HFFc6 (cell line): ENCODE results near the gene NAT10. TPM values are rescaled to one million over a fixed set of nuclear protein-coding genes. Genes with fewer than 3 reads are reported as not detected.

ENCODE experiments used
- DNase-seq: peaks from one replicate; pipeline ENCODE4 v3.0.0-alpha.2; 2018
- H3K27ac Mint-ChIP-seq: 2 replicates; pipeline ENCODE4 v1.8.0; 2020; ENCODE audit warnings: mild to moderate bottlenecking, mixed read lengths
- H3K27me3 Mint-ChIP-seq: 2 replicates; pipeline ENCODE4 v1.8.0; 2021; ENCODE audit warnings: mild to moderate bottlenecking, moderate library complexity, mixed read lengths; ENCODE audit not compliant: insufficient read depth
- H3K36me3 Mint-ChIP-seq: 2 replicates; pipeline ENCODE4 v1.8.0; 2021; ENCODE audit warnings: low read depth, mixed read lengths
- H3K4me1 Mint-ChIP-seq: 2 replicates; pipeline ENCODE4 v1.8.0; 2020; ENCODE audit warnings: low read depth, mixed read lengths
- H3K4me3 Mint-ChIP-seq: 2 replicates; pipeline ENCODE4 v1.8.0; 2020; ENCODE audit warnings: mild to moderate bottlenecking, moderate library complexity, mixed read lengths
- H3K9me3 Mint-ChIP-seq: 2 replicates; pipeline ENCODE4 v1.8.0; 2020; ENCODE audit warnings: mild to moderate bottlenecking, mixed read lengths
- total RNA-seq, 6 experiments: library from RNA; stranded (reverse); fragmentation: NEBNext Ultra II Directional; extraction: Animal tissue kit (Norgen Biotek cat#: 25700); gene quantifications; 2 replicates in 1 of 6; 3 replicates in 5 of 6; pipeline ENCODE4 v1.2.3, GENCODE V29; 2021
- TF ChIP-seq, protein P1 (sequence below): fragments of 200-600 bp; sonication (generic); IDR thresholded peaks from 2 replicates; pipeline ENCODE4 v1.5.0; 2021; ENCODE audit warnings: antibody characterized with exemption, mild to moderate bottlenecking

NAT10 gene
- total RNA-seq, 6 experiments from 2014 or later, result 46.9 to 61.2 (median 54.9) TPM

DNA sequence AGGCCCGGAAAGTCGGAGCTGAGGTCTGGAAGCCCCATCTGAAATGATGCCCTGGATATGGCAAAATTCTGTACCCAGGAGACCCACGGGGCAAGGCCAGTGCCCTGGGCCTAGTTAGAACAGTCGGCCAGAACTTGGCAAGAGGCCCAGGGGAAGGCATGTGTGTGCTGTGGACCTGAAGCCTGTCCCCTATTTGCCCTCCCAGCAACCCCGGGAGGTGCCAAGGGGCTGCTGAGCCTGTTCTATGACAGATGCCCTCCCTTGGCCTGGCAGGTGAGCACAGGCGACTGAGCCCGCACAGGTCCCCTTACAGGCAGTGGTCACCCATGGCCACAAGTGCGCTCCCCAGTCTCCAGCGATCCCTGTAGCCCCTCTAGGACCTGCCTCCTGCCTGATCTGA, 51.7 kb downstream of the NAT10 start:
- H3K27me3 Mint-ChIP-seq, result peaks cover 4% of the 10 kb centered on the region
- no peak overlapping the region for H3K27ac Mint-ChIP-seq
- no peak overlapping the region for H3K4me3 Mint-ChIP-seq
- no peak for DNase-seq
- TF ChIP-seq, protein P1, sequence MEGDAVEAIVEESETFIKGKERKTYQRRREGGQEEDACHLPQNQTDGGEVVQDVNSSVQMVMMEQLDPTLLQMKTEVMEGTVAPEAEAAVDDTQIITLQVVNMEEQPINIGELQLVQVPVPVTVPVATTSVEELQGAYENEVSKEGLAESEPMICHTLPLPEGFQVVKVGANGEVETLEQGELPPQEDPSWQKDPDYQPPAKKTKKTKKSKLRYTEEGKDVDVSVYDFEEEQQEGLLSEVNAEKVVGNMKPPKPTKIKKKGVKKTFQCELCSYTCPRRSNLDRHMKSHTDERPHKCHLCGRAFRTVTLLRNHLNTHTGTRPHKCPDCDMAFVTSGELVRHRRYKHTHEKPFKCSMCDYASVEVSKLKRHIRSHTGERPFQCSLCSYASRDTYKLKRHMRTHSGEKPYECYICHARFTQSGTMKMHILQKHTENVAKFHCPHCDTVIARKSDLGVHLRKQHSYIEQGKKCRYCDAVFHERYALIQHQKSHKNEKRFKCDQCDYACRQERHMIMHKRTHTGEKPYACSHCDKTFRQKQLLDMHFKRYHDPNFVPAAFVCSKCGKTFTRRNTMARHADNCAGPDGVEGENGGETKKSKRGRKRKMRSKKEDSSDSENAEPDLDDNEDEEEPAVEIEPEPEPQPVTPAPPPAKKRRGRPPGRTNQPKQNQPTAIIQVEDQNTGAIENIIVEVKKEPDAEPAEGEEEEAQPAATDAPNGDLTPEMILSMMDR, result no peak
- H3K4me1 Mint-ChIP-seq, result no peaks in the 10 kb centered on the region; the same call in 1 of the 2 replicates
- H3K9me3 Mint-ChIP-seq, result no peaks in the 10 kb centered on the region
- H3K36me3 Mint-ChIP-seq, result no peaks in the 10 kb centered on the region; the same call in 1 of the 2 replicates

DNA sequence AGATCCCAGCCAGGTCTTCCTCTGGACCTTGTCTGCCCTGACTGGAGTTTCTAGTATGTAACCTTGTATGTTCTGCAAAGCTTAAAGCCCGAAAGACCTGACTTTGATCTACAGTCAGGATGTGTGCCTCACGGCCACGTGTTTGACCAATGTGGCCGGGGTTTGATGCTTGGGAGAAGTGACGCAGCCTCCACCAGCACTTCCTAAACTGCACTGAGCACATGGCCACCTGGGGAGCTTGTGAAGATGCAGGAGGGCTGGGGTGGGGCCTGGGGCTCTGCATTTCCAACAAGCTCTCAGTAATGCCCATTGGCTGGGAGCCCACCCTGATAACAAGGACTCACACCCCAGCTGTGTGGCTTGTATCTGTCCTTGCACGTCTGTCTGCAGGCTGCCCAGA, 53.2 kb downstream of the NAT10 start:
- Mint-ChIP-seq H3K27me3 (peaks cover 4% of the 10 kb centered on the region), H3K9me3 (no peaks in the 10 kb centered on the region), H3K36me3 (no peaks in the 10 kb centered on the region; the same call in 1 of the 2 replicates), H3K4me3 (no peak overlapping the region), H3K4me1 (no peaks in the 10 kb centered on the region; the same call in 1 of the 2 replicates), H3K27ac (no peak overlapping the region)
- no peak for DNase-seq
- TF ChIP-seq, protein P1, result no peak

DNA sequence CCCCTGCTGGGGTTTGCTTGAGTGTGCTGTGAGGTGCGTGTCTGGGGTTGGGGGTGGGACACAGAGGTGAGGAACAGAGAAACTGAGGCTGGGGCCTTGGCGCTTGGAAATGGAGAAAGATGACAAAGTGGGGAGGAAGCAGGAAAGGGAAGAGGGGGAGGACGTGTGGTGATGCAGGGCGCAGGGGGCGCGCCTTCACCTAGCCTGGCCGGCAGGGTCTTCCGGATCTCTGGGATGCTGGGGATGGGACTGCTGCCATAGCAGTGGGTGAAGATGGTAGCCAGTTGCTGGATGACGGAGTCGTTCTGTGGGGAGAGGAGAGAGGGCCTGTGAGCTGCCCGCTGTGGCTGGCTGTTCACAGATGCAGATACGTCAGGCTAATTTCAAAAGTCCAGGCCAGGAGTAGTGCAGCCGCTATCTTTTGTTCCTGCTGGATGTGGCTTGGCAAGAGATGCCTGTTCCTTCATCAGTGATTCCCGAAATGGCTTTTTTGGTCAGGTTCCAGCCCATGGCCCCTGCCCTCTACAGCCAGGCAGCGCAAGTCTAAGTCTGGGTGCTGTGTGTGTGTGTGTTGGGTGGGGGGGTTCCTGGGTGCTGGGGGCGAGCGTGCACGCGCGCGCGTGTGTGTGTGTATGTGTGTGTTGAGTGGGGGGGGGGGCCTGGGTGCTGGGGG, 54.8 kb downstream of the NAT10 start:
- no peak for DNase-seq
- no peaks in the 10 kb centered on the region for H3K9me3 Mint-ChIP-seq
- H3K4me1 Mint-ChIP-seq, result no peaks in the 10 kb centered on the region; the same call in 1 of the 2 replicates
- TF ChIP-seq, protein P1, result no peak
- H3K27me3 Mint-ChIP-seq, result peaks cover 4% of the 10 kb centered on the region
- H3K27ac Mint-ChIP-seq, result no peak overlapping the region
- no peaks in the 10 kb centered on the region; the same call in 1 of the 2 replicates for H3K36me3 Mint-ChIP-seq
- no peak overlapping the region for H3K4me3 Mint-ChIP-seq

DNA sequence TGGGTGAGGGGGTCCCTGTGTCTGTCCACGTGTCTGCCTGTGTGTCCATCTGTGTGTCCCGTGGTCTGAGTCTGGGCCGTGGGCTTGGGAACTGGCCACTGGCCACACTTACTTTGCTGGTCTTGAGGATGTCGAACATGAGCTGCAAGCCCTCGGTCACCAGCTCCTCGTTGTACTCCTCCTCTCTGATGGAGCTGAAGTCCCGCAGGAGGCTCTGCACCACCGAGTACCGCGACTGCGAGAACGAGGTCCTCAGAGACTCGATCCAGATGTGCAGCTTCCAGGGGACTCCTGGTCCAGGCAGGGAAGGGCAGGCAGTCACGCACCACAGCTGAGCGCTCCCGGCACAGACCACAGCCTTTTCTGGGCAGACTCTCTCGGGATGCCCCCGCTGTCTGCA, 55.4 kb downstream of the NAT10 start:
- H3K4me1 Mint-ChIP-seq, result no peaks in the 10 kb centered on the region; the same call in 1 of the 2 replicates
- TF ChIP-seq, protein P1, result no peak
- H3K36me3 Mint-ChIP-seq, result no peaks in the 10 kb centered on the region; the same call in 1 of the 2 replicates
- no peak overlapping the region for H3K27ac Mint-ChIP-seq
- no peaks in the 10 kb centered on the region for H3K9me3 Mint-ChIP-seq
- no peak for DNase-seq
- peaks cover 4% of the 10 kb centered on the region for H3K27me3 Mint-ChIP-seq
- H3K4me3 Mint-ChIP-seq, result no peak overlapping the region

DNA sequence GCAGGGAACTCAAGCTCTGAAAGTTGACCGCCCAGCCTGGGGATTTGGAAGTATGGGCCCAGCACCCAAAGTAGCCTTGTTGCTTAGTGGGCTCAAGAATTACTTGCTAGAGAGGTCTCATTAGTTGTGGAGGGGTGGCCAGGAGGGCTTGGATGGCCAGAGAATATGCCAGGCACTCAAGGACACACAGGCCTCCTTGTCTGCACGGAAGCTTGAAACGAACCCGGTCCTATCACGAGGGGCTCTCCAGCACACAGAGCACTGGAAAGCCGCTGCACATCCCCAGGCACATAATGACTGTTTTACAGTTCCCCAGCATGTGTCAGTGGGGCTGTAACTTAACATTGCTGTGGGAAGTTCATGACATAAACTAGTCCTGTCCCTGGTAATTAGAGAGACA, 55.9 kb downstream of the NAT10 start:
- Mint-ChIP-seq H3K36me3 (no peaks in the 10 kb centered on the region; the same call in 1 of the 2 replicates), H3K4me3 (no peak overlapping the region), H3K4me1 (no peaks in the 10 kb centered on the region; the same call in 1 of the 2 replicates), H3K9me3 (no peaks in the 10 kb centered on the region), H3K27me3 (no peaks in the 10 kb centered on the region; the same call in 1 of the 2 replicates), H3K27ac (no peak overlapping the region)
- TF ChIP-seq, protein P1, result no peak
- DNase-seq, result no peak
